Measurements from ENCODE around the gene MPZL1. TPM values are rescaled to one million over a fixed set of nuclear protein-coding genes. Genes with fewer than 3 reads are reported as not detected.

MPZL1 gene
- total and polyA plus RNA-seq, 5 donors from 2014 or later: 3.3 to 10.0 (median 8.4) TPM

GRCh38 chr1:167746988-167747655 lies 25.3 kb downstream of the MPZL1 start:
- Mint-ChIP-seq H3K9me3 (peaks cover 0 to 2% (median 0%) of the 10 kb centered on the region in 7 donors), H3K27me3 (peaks cover 17% of the 10 kb centered on the region), H3K36me3 (no peaks in the 10 kb centered on the region), H3K27ac (no peak overlapping the region), H3K4me3 (peak overlapping the region in 1 of 4 donors; percentile 21), H3K4me1 (peaks cover 0 to 9% (median 4%) of the 10 kb centered on the region in 4 donors)
- ATAC-seq (ENCODE audit: low read depth in 2 of 2) (no peak), DNase-seq (no peak)
- Histone ChIP-seq H3K4me3 (ENCODE audit: low read depth, low read length) (no peak overlapping the region), H3K4me1 (ENCODE audit: control insufficient read depth, insufficient read depth, low read length, poor library complexity, severe bottlenecking) (no peaks in the 10 kb centered on the region), H3K36me3 (ENCODE audit: control insufficient read depth, insufficient read depth, low read length) (no peaks in the 10 kb centered on the region), H3K9me3 (ENCODE audit: control insufficient read depth in 2 of 2, low read length in 2 of 2) (no peaks in the 10 kb centered on the region), H3K27ac (ENCODE audit: insufficient read depth, low read length, poor library complexity, severe bottlenecking) (no peak overlapping the region), H3K27me3 (ENCODE audit: control insufficient read depth, insufficient read depth, low read length) (no peaks in the 10 kb centered on the region)

GRCh38 chr1:167747988-167748387 lies 26.2 kb downstream of the MPZL1 start:
- no peak overlapping the region for H3K4me3 ChIP-seq (ENCODE audit: low read depth, low read length)
- ATAC-seq (ENCODE audit: low read depth in 2 of 2) (no peak), DNase-seq (no peak)
- no peaks in the 10 kb centered on the region for H3K27me3 ChIP-seq (ENCODE audit: control insufficient read depth, insufficient read depth, low read length)
- H3K36me3 ChIP-seq (ENCODE audit: control insufficient read depth, insufficient read depth, low read length): no peaks in the 10 kb centered on the region
- H3K27ac ChIP-seq (ENCODE audit: insufficient read depth, low read length, poor library complexity, severe bottlenecking): no peak overlapping the region
- peaks cover 12% of the 10 kb centered on the region for H3K27me3 Mint-ChIP-seq
- peaks cover 0 to 9% (median 5%) of the 10 kb centered on the region in 4 donors for H3K4me1 Mint-ChIP-seq
- no peaks in the 10 kb centered on the region for H3K9me3 ChIP-seq (ENCODE audit: control insufficient read depth in 2 of 2, low read length in 2 of 2)
- H3K9me3 Mint-ChIP-seq: peaks cover 0 to 1% (median 0%) of the 10 kb centered on the region in 7 donors
- H3K4me3 Mint-ChIP-seq: no peak overlapping the region
- no peaks in the 10 kb centered on the region for H3K4me1 ChIP-seq (ENCODE audit: control insufficient read depth, insufficient read depth, low read length, poor library complexity, severe bottlenecking)
- H3K36me3 Mint-ChIP-seq: no peaks in the 10 kb centered on the region
- H3K27ac Mint-ChIP-seq: no peak overlapping the region

DNA sequence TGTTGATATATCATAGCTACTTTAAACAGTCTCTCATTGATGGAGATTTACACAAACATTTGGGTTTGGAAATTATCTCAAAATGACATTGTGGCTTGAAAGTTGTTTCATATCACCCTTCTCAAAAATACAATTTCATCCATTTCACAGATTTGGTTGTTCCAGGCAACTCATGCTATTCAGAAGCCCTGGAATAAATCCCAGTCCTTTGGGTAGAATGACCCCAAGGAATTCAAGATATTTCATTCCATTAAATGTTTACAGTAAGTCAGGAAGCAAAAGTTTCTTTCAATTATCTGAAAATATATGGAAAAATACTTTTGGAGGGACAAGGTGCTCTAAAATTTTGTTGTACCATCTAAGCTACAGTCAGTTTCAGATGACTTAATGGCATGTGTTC lies 27.1 kb downstream of the MPZL1 start:
- H3K27ac Mint-ChIP-seq: no peak overlapping the region
- H3K9me3 Mint-ChIP-seq: no peaks in the 10 kb centered on the region
- Histone ChIP-seq H3K9me3 (ENCODE audit: control insufficient read depth in 2 of 2, low read length in 2 of 2) (no peaks in the 10 kb centered on the region), H3K4me1 (ENCODE audit: control insufficient read depth, insufficient read depth, low read length, poor library complexity, severe bottlenecking) (no peaks in the 10 kb centered on the region), H3K27ac (ENCODE audit: insufficient read depth, low read length, poor library complexity, severe bottlenecking) (no peak overlapping the region), H3K27me3 (ENCODE audit: control insufficient read depth, insufficient read depth, low read length) (no peaks in the 10 kb centered on the region), H3K4me3 (ENCODE audit: low read depth, low read length) (no peak overlapping the region), H3K36me3 (ENCODE audit: control insufficient read depth, insufficient read depth, low read length) (no peaks in the 10 kb centered on the region)
- H3K27me3 Mint-ChIP-seq: peaks cover 12% of the 10 kb centered on the region
- ATAC-seq (ENCODE audit: low read depth in 2 of 2) (no peak), DNase-seq (no peak)
- H3K4me1 Mint-ChIP-seq: peaks cover 0 to 9% (median 5%) of the 10 kb centered on the region in 4 donors
- no peaks in the 10 kb centered on the region for H3K36me3 Mint-ChIP-seq
- H3K4me3 Mint-ChIP-seq: no peak overlapping the region

DNA sequence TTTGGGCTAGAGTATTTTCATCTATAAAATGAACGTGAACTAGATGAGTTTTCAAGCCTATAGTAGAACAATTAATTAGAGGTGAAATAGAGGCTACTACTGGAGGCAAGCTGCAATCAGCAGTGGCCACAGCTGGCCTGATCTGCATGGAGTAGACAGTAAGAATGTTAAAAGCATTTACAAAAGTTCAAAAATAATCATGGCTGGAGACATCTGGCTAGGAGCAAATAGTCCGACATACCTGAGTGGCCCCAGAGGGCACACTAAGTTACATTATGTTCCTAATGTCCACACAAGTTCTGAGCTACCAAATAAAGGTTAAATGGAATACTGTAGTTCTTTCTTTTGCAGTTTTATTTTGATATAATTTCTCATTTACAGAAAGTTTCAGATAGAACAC lies 28.0 kb downstream of the MPZL1 start:
- no peaks in the 10 kb centered on the region for H3K36me3 ChIP-seq (ENCODE audit: control insufficient read depth, insufficient read depth, low read length)
- Mint-ChIP-seq H3K4me1 (peaks cover 0 to 9% (median 5%) of the 10 kb centered on the region in 4 donors), H3K36me3 (no peaks in the 10 kb centered on the region), H3K4me3 (no peak overlapping the region), H3K9me3 (no peaks in the 10 kb centered on the region), H3K27me3 (peaks cover 12% of the 10 kb centered on the region), H3K27ac (no peak overlapping the region)
- H3K4me3 ChIP-seq (ENCODE audit: low read depth, low read length): no peak overlapping the region
- H3K9me3 ChIP-seq (ENCODE audit: control insufficient read depth in 2 of 2, low read length in 2 of 2): no peaks in the 10 kb centered on the region
- no peak overlapping the region for H3K27ac ChIP-seq (ENCODE audit: insufficient read depth, low read length, poor library complexity, severe bottlenecking)
- DNase-seq: no peak
- no peaks in the 10 kb centered on the region for H3K4me1 ChIP-seq (ENCODE audit: control insufficient read depth, insufficient read depth, low read length, poor library complexity, severe bottlenecking)
- ATAC-seq (ENCODE audit: low read depth in 2 of 2): no peak
- no peaks in the 10 kb centered on the region for H3K27me3 ChIP-seq (ENCODE audit: control insufficient read depth, insufficient read depth, low read length)

DNA sequence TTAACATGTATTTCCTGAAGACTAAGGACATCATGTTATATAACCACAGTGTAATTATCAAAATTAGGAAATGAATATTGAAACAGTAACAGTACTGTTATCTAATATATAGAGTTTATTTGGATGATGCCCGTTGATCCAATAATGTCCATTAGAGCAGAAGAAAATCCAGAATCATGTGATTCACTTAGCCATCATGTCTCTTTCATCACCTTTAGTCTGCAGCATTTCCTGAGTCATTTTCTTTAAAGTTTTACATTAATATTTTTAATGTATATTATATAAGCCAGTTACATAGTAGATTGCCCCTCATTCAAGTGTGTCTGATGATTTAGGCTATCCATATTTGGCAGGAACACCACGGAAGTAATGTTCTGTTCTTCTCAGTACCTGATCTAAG lies 28.9 kb downstream of the MPZL1 start:
- no peaks in the 10 kb centered on the region for H3K27me3 ChIP-seq (ENCODE audit: control insufficient read depth, insufficient read depth, low read length)
- no peak for ATAC-seq (ENCODE audit: low read depth in 2 of 2)
- H3K36me3 Mint-ChIP-seq: no peaks in the 10 kb centered on the region

DNA sequence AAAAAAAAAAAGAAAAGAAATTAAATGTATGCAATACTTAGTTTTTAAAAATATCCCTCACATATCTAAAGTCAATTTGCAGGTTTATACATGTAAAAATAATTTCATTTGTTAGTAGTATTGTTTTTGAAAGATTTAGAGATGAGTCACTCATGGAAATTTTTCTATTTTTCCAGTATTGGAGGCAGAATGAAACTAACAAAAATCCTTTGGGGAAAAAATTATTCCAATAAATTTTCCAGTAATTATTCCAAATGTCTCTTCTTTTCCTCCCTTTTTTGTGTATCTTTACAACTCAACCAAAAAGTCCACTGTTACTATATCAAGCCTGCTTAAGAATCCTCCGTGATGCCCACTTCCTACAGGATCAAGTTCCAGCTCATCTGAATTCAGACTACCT lies 29.9 kb downstream of the MPZL1 start:
- H3K27me3 Mint-ChIP-seq: peaks cover 12% of the 10 kb centered on the region
- no peaks in the 10 kb centered on the region for H3K4me1 ChIP-seq (ENCODE audit: control insufficient read depth, insufficient read depth, low read length, poor library complexity, severe bottlenecking)
- H3K4me3 Mint-ChIP-seq: no peak overlapping the region
- H3K4me1 Mint-ChIP-seq: peaks cover 0 to 9% (median 2%) of the 10 kb centered on the region in 4 donors
- H3K4me3 ChIP-seq (ENCODE audit: low read depth, low read length): no peak overlapping the region
- H3K36me3 Mint-ChIP-seq: no peaks in the 10 kb centered on the region
- no peaks in the 10 kb centered on the region for H3K27me3 ChIP-seq (ENCODE audit: control insufficient read depth, insufficient read depth, low read length)
- H3K27ac Mint-ChIP-seq: no peak overlapping the region
- H3K36me3 ChIP-seq (ENCODE audit: control insufficient read depth, insufficient read depth, low read length): no peaks in the 10 kb centered on the region
- H3K27ac ChIP-seq (ENCODE audit: insufficient read depth, low read length, poor library complexity, severe bottlenecking): no peak overlapping the region
- DNase-seq (no peak), ATAC-seq (ENCODE audit: low read depth in 2 of 2) (no peak)
- no peaks in the 10 kb centered on the region for H3K9me3 ChIP-seq (ENCODE audit: control insufficient read depth in 2 of 2, low read length in 2 of 2)
- H3K9me3 Mint-ChIP-seq: peaks cover 0 to 2% (median 0%) of the 10 kb centered on the region in 7 donors

More for the DNA sequence above, 28.9 kb downstream of the MPZL1 start:
- Mint-ChIP-seq H3K9me3 (no peaks in the 10 kb centered on the region), H3K27me3 (peaks cover 13% of the 10 kb centered on the region), H3K27ac (no peak overlapping the region), H3K4me3 (no peak overlapping the region), H3K4me1 (peaks cover 0 to 9% (median 5%) of the 10 kb centered on the region in 4 donors)
- no peaks in the 10 kb centered on the region for H3K4me1 ChIP-seq (ENCODE audit: control insufficient read depth, insufficient read depth, low read length, poor library complexity, severe bottlenecking)
- no peak overlapping the region for H3K27ac ChIP-seq (ENCODE audit: insufficient read depth, low read length, poor library complexity, severe bottlenecking)
- H3K9me3 ChIP-seq (ENCODE audit: control insufficient read depth in 2 of 2, low read length in 2 of 2): no peaks in the 10 kb centered on the region
- H3K4me3 ChIP-seq (ENCODE audit: low read depth, low read length): no peak overlapping the region
- DNase-seq: no peak
- no peaks in the 10 kb centered on the region for H3K36me3 ChIP-seq (ENCODE audit: control insufficient read depth, insufficient read depth, low read length)

DNA sequence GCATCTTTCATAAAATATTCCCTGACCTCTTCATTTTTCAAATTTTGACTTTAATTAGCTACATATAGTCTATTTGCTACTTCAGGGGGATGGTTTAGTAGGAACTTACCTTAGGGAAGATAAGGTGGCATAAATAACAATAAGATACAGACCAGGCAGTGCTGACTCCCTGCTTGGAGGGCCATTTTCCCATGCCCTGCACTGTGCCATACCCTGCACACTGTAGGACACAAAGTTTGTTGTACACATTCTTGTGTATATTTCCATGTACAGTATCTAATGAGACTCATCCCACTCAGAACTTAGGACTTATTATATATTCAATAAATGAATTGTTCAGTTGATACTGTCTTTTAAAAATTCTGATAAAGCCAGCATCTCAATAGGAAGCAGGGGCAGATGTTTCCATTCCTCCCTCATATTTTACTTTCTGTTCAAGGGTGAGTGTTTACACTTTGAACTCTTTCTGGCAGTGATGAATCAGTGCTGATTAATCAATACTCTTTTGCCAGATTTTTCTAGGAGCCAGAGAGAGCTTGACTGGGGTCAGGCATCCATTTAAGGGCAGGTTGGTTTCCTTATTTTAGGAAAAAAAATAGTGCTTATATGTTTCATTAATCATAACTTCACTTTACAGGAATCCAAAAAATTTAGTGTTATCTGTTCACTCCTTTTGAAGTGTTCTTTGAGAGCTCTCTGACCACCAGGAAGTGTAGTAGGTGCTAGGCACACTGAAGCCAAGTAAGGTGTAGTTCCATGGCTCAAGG lies 30.6 kb downstream of the MPZL1 start:
- ATAC-seq (ENCODE audit: low read depth in 2 of 2): no peak
- DNase-seq: no peak
- Histone ChIP-seq H3K9me3 (ENCODE audit: control insufficient read depth in 2 of 2, low read length in 2 of 2) (no peaks in the 10 kb centered on the region), H3K4me3 (ENCODE audit: low read depth, low read length) (no peak overlapping the region), H3K4me1 (ENCODE audit: control insufficient read depth, insufficient read depth, low read length, poor library complexity, severe bottlenecking) (no peaks in the 10 kb centered on the region), H3K36me3 (ENCODE audit: control insufficient read depth, insufficient read depth, low read length) (no peaks in the 10 kb centered on the region), H3K27ac (ENCODE audit: insufficient read depth, low read length, poor library complexity, severe bottlenecking) (no peak overlapping the region), H3K27me3 (ENCODE audit: control insufficient read depth, insufficient read depth, low read length) (no peaks in the 10 kb centered on the region)
- Mint-ChIP-seq H3K36me3 (no peaks in the 10 kb centered on the region), H3K27me3 (peaks cover 8% of the 10 kb centered on the region), H3K4me3 (no peak overlapping the region), H3K9me3 (peaks cover 0 to 2% (median 0%) of the 10 kb centered on the region in 7 donors), H3K4me1 (peaks cover 0 to 12% (median 4%) of the 10 kb centered on the region in 4 donors), H3K27ac (no peak overlapping the region)
